ENCODE measurements around the gene SPATS2. TPM values are rescaled to one million over a fixed set of nuclear protein-coding genes. Genes with fewer than 3 reads are reported as not detected.
A peak's percentile ranks its signal among the peaks of the same experiment; 100 is the strongest.

SPATS2 gene
- total and polyA plus RNA-seq, 7 donors = 6.9 to 32.1 (median 11.7) TPM

- intact Hi-C loops (cut with DNase I) = no loop called here
- TF ChIP-seq POLR2AphosphoS5 (IDR thresholded peaks at IDR 0.05) (no peak), CTCF (IDR thresholded peaks at IDR 0.05) (no peak), EP300 (IDR thresholded peaks at IDR 0.05) (no peak), POLR2A (IDR thresholded peaks at IDR 0.05) (no peak)
- peaks cover 6 to 36% (median 17%) of the 10 kb centered on the region in 4 donors for H3K36me3 ChIP-seq
- H3K27ac ChIP-seq = no peak overlapping the region
- H3K27me3 ChIP-seq = no peaks in the 10 kb centered on the region
- H3K4me1 ChIP-seq = no peaks in the 10 kb centered on the region
- H3K9me3 ChIP-seq = no peaks in the 10 kb centered on the region
- no peak for DNase-seq
- 86 to 94% methylated on average over 4 of the region's 4 CpGs for WGBS, 2 donors
- no peak overlapping the region for H3K4me3 ChIP-seq
Observed at GRCh38 chr12:49521389-49521788, 154.1 kb downstream of the SPATS2 start.

- Histone ChIP-seq H3K4me3 (no peak overlapping the region), H3K27ac (no peak overlapping the region), H3K27me3 (no peaks in the 10 kb centered on the region), H3K9me3 (no peaks in the 10 kb centered on the region), H3K4me1 (no peaks in the 10 kb centered on the region), H3K36me3 (peaks cover 6 to 44% (median 18%) of the 10 kb centered on the region in 4 donors)
- intact Hi-C loops (cut with DNase I) = no loop called here
- TF ChIP-seq POLR2A (IDR thresholded peaks at IDR 0.05) = no peak
- no peak for TF ChIP-seq POLR2AphosphoS5 (IDR thresholded peaks at IDR 0.05)
- TF ChIP-seq CTCF (IDR thresholded peaks at IDR 0.05) = no peak
- TF ChIP-seq EP300 (IDR thresholded peaks at IDR 0.05) = no peak
- WGBS, 2 donors = 87 to 91% methylated on average over 6 of the region's 6 CpGs
- DNase-seq = no peak
Observed at GRCh38 chr12:49524660-49525324, 157.5 kb downstream of the SPATS2 start.

GRCh38 chr12:49525942-49526341, 158.7 kb downstream of the SPATS2 start:
- no peak overlapping the region for H3K27ac ChIP-seq
- WGBS, 2 donors = 93 to 96% methylated on average over 7 of the region's 7 CpGs
- no peak for DNase-seq
- no peaks in the 10 kb centered on the region for H3K27me3 ChIP-seq
- TF ChIP-seq POLR2A (IDR thresholded peaks at IDR 0.05) (no peak), CTCF (IDR thresholded peaks at IDR 0.05) (no peak), POLR2AphosphoS5 (IDR thresholded peaks at IDR 0.05) (no peak), EP300 (IDR thresholded peaks at IDR 0.05) (no peak)
- no peaks in the 10 kb centered on the region for H3K4me1 ChIP-seq
- H3K4me3 ChIP-seq = no peak overlapping the region
- intact Hi-C loops (cut with DNase I) = no loop called here
- H3K9me3 ChIP-seq = no peaks in the 10 kb centered on the region
- peaks cover 6 to 44% (median 18%) of the 10 kb centered on the region in 4 donors for H3K36me3 ChIP-seq

- WGBS, 2 donors = 84 to 97% methylated on average over 7 of the region's 7 CpGs
Observed at GRCh38 chr12:49527361-49528130, 160.3 kb downstream of the SPATS2 start.

More at GRCh38 chr12:49527361-49528130, 160.3 kb downstream of the SPATS2 start:
- no peak overlapping the region for H3K4me3 ChIP-seq
- intact Hi-C loops (cut with DNase I) = no loop called here
- no peak for TF ChIP-seq CTCF (IDR thresholded peaks at IDR 0.05)
- TF ChIP-seq EP300 (IDR thresholded peaks at IDR 0.05) = no peak
- no peak for TF ChIP-seq POLR2A (IDR thresholded peaks at IDR 0.05)
- TF ChIP-seq POLR2AphosphoS5 (IDR thresholded peaks at IDR 0.05) = no peak
- no peak overlapping the region for H3K27ac ChIP-seq
- peak; percentile 15 for DNase-seq
- H3K4me1 ChIP-seq = no peaks in the 10 kb centered on the region
- peaks cover 6 to 39% (median 18%) of the 10 kb centered on the region in 4 donors for H3K36me3 ChIP-seq
- H3K9me3 ChIP-seq = no peaks in the 10 kb centered on the region
- no peaks in the 10 kb centered on the region for H3K27me3 ChIP-seq

All from sigmoid colon (tissue), 7 donors.